Measurements from ENCODE around the gene MRPL20. TPM values are rescaled to one million over a fixed set of nuclear protein-coding genes. Genes with fewer than 3 reads are reported as not detected.

The MRPL20 gene
- polyA plus RNA-seq, 1 of the 3 experiments (the other 2 are of a cell fraction): 210 TPM

DNA sequence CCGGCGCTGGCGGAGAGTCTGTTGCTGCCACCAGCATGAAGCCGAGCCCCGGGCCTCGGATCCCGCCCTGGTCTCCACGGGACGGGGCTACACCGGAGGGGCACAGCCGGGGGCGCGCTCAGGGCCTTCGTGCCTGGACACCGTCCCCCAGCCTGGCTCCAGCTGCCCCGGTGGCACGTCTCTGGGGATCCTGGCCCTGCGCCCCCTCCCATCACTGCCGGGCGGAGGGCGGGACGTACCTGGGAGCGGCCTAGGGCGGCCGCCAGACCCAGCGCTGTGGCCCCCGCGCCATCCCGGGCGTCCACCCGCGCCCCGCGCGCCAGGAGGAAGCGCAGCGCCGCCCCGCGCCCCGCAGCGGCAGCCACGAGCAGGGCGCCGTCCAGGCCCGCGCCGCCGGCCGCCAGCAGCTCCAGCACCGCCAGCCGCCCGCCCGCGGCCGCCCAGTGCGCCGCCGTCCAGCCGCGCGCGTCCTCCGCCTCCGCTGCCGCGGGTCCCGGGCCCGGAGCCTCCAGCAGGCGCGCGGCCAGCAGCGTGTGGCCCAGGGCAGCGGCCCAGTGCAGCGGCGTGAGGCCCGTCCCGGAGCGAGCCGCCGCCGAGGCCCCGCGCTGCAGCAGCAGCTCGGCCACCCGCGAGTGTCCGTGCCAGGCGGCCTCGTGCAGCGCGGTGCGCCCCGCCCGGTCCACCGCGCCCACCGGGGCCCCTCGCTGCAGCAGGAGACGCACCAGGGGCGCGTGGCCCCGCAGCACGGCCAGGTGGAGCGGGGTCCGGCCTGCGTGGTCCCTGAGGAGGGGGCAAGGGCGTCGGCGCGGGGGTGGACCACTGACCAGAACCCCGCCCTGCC is 12.9 kb upstream of the MRPL20 start (continued):
- TF ChIP-seq RAD21 (IDR thresholded peaks at IDR 0.05; ENCODE audit: low read length): no peak

- Histone ChIP-seq H3K36me3 (replicated peaks in 1 of 2; ENCODE audit: control insufficient read depth in 1 of 2, insufficient read depth in 2 of 2, low read length in 1 of 2) (no peaks in the 10 kb centered on the region), H3K79me2 (ENCODE audit: insufficient read depth) (no peaks in the 10 kb centered on the region), H4K20me1 (ENCODE audit: insufficient read depth) (no peaks in the 10 kb centered on the region), H3F3A (replicated peaks; ENCODE audit: insufficient read depth) (no peaks in the 10 kb centered on the region), H3K27me3 (ENCODE audit: insufficient read depth) (no peaks in the 10 kb centered on the region), H3K4me1 (ENCODE audit: control insufficient read depth in 1 of 2, insufficient read depth in 2 of 2, low read depth in 1 of 2, low read length in 1 of 2) (no peaks in the 10 kb centered on the region; a peak in 2 of 4 replicates), H3K27ac (ENCODE audit: low read depth in 2 of 2, low read length in 1 of 2) (no peak overlapping the region), H3K9me2 (no peaks in the 10 kb centered on the region), H2AFZ (ENCODE audit: low read depth) (no peak overlapping the region), H3K4me3 (ENCODE audit: low read depth in 2 of 2, low read length in 1 of 2) (no peak overlapping the region), H3K4me2 (no peak overlapping the region), H3K9ac (no peak overlapping the region), H3K9me3 (no peaks in the 10 kb centered on the region)
- TF ChIP-seq GABPA (IDR thresholded peaks at IDR 0.05; ENCODE audit: low read depth) (no peak), IRF3 (IDR thresholded peaks at IDR 0.05; ENCODE audit: low read depth, low read length) (no peak), SIN3A (IDR thresholded peaks at IDR 0.05; ENCODE audit: borderline replicate concordance, low read depth, low read length) (no peak), PBX3 (IDR thresholded peaks at IDR 0.05) (no peak), JUND (IDR thresholded peaks at IDR 0.05) (no peak), TAF1 (IDR thresholded peaks at IDR 0.05; ENCODE audit: borderline replicate concordance, low read depth, low read length) (no peak), YY1 (IDR thresholded peaks at IDR 0.05; ENCODE audit: low read depth) (no peak), SMC3 (IDR thresholded peaks at IDR 0.05; ENCODE audit: low read depth, low read length) (no peak)
- ChIA-PET CTCF (interaction anchor here (2.8 kb wide), 1 partner anchor 12 kb away, joined by 14 read pairs; the partner anchor contains the start of gene MRPL20), POLR2A (interaction anchor here (1.0 kb wide), 1 partner anchor 12 kb away, joined by 4 read pairs; no protein-coding TSS in a partner anchor)
- peak; percentile 33 for DNase-seq
- WGBS (ENCODE audit: low lambda C conversion rate): 87% methylated on average over 6 of the region's 21 CpGs
These were observed 12.3 kb upstream of the MRPL20 start for GRCh38 chr1:1419363-1419812.

DNA sequence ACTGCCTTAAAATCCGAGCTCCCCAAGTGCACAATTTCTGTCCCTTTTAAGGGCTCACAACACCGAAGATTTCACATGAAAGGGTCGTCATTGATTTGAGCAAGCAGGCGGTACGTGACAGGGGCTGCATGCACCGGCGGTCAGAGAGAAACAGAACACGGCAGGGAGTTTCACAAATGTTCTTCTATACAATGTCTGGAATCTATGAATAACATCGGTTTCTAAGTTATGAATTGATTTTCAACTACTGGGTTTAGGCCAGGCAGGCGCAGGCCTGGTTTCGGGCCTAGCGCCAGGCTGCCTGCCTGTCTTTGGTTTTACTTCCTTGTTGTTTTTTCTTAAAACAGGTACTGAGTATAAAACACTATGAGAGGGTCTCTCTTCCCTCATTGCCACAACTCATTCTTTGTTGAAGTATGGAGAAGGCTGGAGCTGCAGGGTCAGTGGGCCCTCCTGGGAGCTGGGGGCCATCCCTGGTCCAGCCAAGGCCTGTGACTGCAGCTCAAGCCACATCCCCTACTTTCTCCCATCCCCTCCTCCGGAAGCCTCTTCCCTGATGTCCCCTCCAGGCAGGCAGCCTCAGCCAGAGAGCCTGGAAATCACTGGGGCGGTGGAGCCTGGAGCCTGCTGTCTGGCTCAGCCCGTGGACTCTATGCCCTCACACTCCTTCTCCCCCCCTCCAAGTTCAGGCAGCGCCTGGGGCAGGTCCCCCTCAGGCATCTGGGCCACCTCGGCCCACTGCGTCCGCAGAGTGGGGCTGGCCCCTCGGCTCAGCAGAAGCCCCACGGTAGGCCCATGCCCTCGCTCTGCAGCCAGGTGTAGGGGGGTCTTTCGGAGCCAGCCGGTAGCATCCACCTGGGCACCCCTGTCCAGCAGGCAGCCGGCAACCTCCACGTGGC is 11.6 kb upstream of the MRPL20 start:
- 95% methylated on average over 13 of the region's 26 CpGs for WGBS (ENCODE audit: low lambda C conversion rate)
- CTCF ChIA-PET: no interaction called here
- POLR2A ChIA-PET: no interaction called here

More for the DNA sequence above, 11.6 kb upstream of the MRPL20 start:
- no peak overlapping the region for H3K27ac ChIP-seq (ENCODE audit: low read depth in 2 of 2, low read length in 1 of 2)
- H4K20me1 ChIP-seq (ENCODE audit: insufficient read depth): no peaks in the 10 kb centered on the region
- H3K4me3 ChIP-seq (ENCODE audit: low read depth in 2 of 2, low read length in 1 of 2): no peak overlapping the region
- H2AFZ ChIP-seq (ENCODE audit: low read depth): no peak overlapping the region
- no peak overlapping the region for H3K9ac ChIP-seq
- no peaks in the 10 kb centered on the region for H3F3A ChIP-seq (replicated peaks; ENCODE audit: insufficient read depth)
- TF ChIP-seq YY1 (IDR thresholded peaks at IDR 0.05; ENCODE audit: low read depth) (no peak), TEAD4 (IDR thresholded peaks at IDR 0.05; ENCODE audit: borderline replicate concordance, insufficient read depth) (no peak), NRF1 (IDR thresholded peaks at IDR 0.05; ENCODE audit: low read depth, low read length) (no peak), CTCF (IDR thresholded peaks at IDR 0.05) (no peak), POLR2AphosphoS5 (IDR thresholded peaks at IDR 0.05; ENCODE audit: low read depth, low read length) (no peak)
- TF ChIP-seq, protein P1, sequence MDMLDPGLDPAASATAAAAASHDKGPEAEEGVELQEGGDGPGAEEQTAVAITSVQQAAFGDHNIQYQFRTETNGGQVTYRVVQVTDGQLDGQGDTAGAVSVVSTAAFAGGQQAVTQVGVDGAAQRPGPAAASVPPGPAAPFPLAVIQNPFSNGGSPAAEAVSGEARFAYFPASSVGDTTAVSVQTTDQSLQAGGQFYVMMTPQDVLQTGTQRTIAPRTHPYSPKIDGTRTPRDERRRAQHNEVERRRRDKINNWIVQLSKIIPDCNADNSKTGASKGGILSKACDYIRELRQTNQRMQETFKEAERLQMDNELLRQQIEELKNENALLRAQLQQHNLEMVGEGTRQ (IDR thresholded peaks at IDR 0.05; ENCODE audit: borderline replicate concordance, low read depth, low read length): no peak
- H3K36me3 ChIP-seq (replicated peaks in 1 of 2; ENCODE audit: control insufficient read depth in 1 of 2, insufficient read depth in 2 of 2, low read length in 1 of 2): no peaks in the 10 kb centered on the region
- no peaks in the 10 kb centered on the region for H3K9me2 ChIP-seq
- H3K27me3 ChIP-seq (ENCODE audit: insufficient read depth): no peaks in the 10 kb centered on the region
- no peaks in the 10 kb centered on the region for H3K79me2 ChIP-seq (ENCODE audit: insufficient read depth)
- no peaks in the 10 kb centered on the region for H3K9me3 ChIP-seq
- H3K4me2 ChIP-seq: no peak overlapping the region
- peak; percentile 36 for DNase-seq
- no peaks in the 10 kb centered on the region; a peak in 2 of 4 replicates for H3K4me1 ChIP-seq (ENCODE audit: control insufficient read depth in 1 of 2, insufficient read depth in 2 of 2, low read depth in 1 of 2, low read length in 1 of 2)

All from SK-N-SH (cell line).